Measurements from ENCODE around the gene PARVA.

The PARVA gene

GRCh38 chr11:12540913-12541582, 163.7 kb downstream of the PARVA start:
- TF ChIP-seq CTCF (IDR thresholded peaks at IDR 0.05; ENCODE audit: borderline replicate concordance, insufficient read depth, low read depth, low read length), result no peak
- H3K4me3 ChIP-seq (ENCODE audit: low read depth, low read length), result no peak overlapping the region

- no peak overlapping the region for H3K4me3 ChIP-seq (ENCODE audit: low read depth, low read length)
- no peak for TF ChIP-seq CTCF (IDR thresholded peaks at IDR 0.05; ENCODE audit: borderline replicate concordance, insufficient read depth, low read depth, low read length)
Observed at GRCh38 chr11:12541583-12542151, 164.3 kb downstream of the PARVA start.

DNA sequence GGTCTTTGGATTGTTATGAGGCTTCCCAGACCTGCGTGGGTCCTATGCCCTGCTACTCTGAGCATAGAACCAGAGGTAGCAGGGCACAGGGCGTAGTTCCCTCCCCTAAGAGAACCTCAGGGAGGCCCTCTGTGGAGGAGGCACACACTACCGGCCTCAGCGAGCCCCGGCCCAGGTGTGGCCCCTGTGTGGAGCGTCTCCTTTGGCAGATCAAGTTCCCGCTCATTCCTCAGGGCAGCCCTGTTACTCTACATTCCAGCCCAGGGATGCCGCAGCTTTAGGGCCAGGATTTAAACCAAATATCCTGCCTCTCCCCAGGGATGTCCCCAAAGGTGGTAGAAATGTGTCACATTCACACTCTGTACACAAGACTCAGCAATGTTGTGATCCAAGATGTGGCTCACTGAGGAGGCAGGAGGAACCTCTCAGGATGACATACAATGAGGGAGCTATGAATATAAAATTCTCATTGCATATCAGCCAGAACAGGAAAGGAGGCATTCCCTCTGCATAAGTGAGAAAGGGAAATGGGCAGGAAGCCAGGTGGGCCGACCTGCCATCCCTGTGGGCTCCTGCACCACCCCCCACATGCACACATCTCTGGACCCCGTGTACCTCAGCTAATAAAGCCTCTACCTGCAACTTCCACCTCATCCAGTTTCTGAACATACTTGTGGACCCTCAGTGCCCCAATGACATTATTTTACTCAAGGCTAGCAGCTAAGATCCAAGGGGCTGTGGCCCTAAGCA, 165.0 kb downstream of the PARVA start:
- TF ChIP-seq CTCF (IDR thresholded peaks at IDR 0.05; ENCODE audit: borderline replicate concordance, insufficient read depth, low read depth, low read length), result no peak
- H3K4me3 ChIP-seq (ENCODE audit: low read depth, low read length), result no peak overlapping the region

DNA sequence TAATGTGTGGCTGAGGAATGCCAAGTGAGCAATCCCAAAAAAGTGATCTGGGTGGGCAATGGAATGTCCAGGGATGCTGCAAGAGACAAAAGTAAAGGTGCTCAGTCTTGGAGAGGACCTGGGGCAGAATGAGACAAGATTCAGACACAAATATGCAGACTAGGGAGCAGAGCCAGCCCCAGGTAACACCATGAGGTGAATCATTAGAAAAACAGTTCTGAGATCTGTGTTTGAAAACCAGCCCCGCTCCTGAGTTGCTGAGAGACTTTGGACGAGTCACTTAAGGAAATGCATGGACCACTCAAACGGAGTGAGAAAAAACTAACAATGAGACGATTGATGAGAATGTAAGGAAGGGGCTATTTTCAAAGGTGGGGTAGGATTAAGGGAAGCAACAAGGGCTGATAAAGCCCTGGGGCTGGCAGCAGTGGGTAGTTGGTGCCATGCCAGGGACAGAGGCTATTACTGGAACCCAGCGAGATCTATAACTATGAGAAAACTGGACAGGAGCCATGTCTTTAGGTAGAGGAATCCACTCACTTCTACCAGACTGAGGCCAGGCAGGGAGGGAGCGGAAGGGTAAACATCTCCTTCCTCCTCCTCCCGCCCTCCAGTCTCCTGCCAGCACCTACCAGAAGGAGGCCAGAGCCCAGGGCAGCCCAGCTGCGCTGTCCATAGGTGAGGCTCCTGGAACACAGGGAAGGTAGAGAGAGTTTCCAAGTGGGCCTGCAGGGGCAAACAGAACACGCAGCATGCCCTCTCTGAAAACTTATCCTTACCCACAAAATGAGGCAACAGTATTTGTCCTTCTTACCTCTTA, 166.4 kb downstream of the PARVA start:
- no peak for TF ChIP-seq CTCF (IDR thresholded peaks at IDR 0.05; ENCODE audit: borderline replicate concordance, insufficient read depth, low read depth, low read length)
- no peak overlapping the region for H3K4me3 ChIP-seq (ENCODE audit: low read depth, low read length)

DNA sequence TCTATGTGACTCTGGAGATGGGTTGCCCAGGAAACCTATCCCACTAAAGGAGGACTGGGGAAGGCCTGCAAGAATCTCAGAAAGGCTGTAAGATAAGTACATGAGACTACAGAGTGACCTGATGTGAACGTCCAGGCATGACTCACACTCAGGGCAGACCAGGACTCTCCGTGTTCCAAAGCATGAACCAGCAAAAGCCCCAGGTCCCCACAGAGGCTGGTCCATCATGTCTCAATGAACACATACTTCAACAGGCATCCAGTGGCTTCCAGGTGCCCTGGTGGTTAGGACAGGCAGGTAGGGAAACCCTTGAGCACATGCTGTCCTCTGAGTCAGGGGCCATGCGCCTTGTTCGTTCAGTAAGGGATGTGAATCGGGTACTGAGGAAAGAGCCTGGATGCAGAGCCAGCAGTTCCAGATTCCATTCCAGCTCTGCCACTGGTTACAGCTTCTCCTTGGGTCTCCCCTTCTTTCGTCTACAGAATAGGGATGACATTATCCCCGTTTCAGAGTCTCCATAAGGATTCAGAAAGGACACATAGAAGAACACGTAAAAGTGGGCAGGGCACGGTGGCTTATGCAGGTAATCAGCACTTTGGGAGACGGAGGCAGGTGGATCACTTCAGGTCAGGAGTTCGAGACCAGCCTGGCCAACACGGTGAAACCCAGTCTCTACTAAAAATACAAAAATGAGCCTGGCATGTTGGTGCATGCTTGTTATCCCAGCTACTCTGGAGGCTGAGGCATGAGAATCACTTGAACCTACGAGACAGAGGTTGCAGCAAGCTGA, 167.8 kb downstream of the PARVA start:
- H3K4me3 ChIP-seq (ENCODE audit: low read depth, low read length), result no peak overlapping the region
- TF ChIP-seq CTCF (IDR thresholded peaks at IDR 0.05; ENCODE audit: borderline replicate concordance, insufficient read depth, low read depth, low read length), result no peak

DNA sequence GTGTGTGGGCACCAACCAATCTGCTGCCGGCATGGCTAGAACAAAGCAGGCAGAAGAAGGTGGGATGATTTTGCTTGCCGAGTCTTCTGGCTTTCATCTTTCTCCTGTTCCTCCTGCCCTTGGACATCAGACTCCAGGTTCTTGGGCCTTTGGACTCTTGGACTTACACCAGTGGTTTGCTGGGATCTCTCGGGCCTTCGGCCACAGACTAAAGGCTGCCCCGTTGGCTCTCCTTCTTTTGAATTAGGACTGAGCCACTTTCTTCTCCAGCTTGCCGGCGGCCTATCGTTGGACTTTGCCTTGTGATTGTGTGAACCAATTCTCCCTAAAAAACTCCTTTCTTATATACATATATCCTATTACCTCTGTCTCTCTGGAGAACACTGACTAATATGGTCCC, 168.8 kb downstream of the PARVA start:
- TF ChIP-seq CTCF (IDR thresholded peaks at IDR 0.05; ENCODE audit: borderline replicate concordance, insufficient read depth, low read depth, low read length), result no peak
- no peak overlapping the region for H3K4me3 ChIP-seq (ENCODE audit: low read depth, low read length)
